ENCODE results near the gene SMYD3.
A peak's percentile ranks its signal among the peaks of the same experiment; 100 is the strongest.

SMYD3 gene

DNA sequence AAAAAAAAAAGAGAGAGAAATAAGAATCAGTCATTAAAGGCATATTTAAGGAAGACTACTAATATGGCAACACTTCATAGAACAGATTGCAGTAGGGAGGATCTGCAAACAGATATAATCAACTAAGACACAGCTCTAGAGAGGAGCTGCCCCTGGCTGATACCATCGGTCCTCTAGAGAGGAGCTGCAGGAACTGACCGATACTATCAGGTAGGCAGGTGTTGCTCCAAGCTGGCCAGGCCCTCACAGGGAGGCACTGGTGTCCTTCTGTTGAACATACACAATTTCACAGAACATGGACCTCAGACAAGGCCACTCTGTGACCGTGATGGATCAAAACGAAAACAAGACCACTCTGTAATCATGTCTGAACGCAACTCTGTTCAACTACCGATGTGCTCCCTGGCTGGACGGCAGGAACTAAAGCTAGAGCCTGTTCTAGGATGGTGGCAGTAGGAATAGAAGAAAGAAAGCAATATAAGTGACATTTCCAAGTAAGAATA, 15.5 kb downstream of the SMYD3 start:
- no peak for TF ChIP-seq EZH2phosphoT487 (IDR thresholded peaks at IDR 0.05; ENCODE audit: borderline replicate concordance, low read length)
- TF ChIP-seq, protein P1, sequence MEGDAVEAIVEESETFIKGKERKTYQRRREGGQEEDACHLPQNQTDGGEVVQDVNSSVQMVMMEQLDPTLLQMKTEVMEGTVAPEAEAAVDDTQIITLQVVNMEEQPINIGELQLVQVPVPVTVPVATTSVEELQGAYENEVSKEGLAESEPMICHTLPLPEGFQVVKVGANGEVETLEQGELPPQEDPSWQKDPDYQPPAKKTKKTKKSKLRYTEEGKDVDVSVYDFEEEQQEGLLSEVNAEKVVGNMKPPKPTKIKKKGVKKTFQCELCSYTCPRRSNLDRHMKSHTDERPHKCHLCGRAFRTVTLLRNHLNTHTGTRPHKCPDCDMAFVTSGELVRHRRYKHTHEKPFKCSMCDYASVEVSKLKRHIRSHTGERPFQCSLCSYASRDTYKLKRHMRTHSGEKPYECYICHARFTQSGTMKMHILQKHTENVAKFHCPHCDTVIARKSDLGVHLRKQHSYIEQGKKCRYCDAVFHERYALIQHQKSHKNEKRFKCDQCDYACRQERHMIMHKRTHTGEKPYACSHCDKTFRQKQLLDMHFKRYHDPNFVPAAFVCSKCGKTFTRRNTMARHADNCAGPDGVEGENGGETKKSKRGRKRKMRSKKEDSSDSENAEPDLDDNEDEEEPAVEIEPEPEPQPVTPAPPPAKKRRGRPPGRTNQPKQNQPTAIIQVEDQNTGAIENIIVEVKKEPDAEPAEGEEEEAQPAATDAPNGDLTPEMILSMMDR (IDR thresholded peaks at IDR 0.05; ENCODE audit: low read depth, low read length, poor library complexity, severe bottlenecking): no peak
- no peaks in the 10 kb centered on the region for H3K27me3 ChIP-seq (ENCODE audit: control insufficient read depth, low read length)
- H3K27ac ChIP-seq (ENCODE audit: low read depth, low read length): no peak overlapping the region
- no peak overlapping the region for H3K4me3 ChIP-seq (ENCODE audit: low read length)
- no peaks in the 10 kb centered on the region for H3K9me3 ChIP-seq (ENCODE audit: control insufficient read depth, insufficient read depth, low read length)
- H4K20me1 ChIP-seq (ENCODE audit: control insufficient read depth, insufficient read depth, low read depth, low read length): peaks cover 3% of the 10 kb centered on the region; the same call in 1 of the 2 replicates
- H3K4me1 ChIP-seq (ENCODE audit: control insufficient read depth, low read length): peaks cover 6% of the 10 kb centered on the region
- no peaks in the 10 kb centered on the region for H3F3A ChIP-seq (ENCODE audit: control insufficient read depth, insufficient read depth)
- no peaks in the 10 kb centered on the region for H3K36me3 ChIP-seq (ENCODE audit: control insufficient read depth, low read length)
- H3K9me2 ChIP-seq (replicated peaks; ENCODE audit: control insufficient read depth, low read length): no peaks in the 10 kb centered on the region
- no peak overlapping the region for H3K4me2 ChIP-seq (ENCODE audit: low read length)
- peaks cover 51% of the 10 kb centered on the region for H3K79me2 ChIP-seq (ENCODE audit: control insufficient read depth, low read length)

DNA sequence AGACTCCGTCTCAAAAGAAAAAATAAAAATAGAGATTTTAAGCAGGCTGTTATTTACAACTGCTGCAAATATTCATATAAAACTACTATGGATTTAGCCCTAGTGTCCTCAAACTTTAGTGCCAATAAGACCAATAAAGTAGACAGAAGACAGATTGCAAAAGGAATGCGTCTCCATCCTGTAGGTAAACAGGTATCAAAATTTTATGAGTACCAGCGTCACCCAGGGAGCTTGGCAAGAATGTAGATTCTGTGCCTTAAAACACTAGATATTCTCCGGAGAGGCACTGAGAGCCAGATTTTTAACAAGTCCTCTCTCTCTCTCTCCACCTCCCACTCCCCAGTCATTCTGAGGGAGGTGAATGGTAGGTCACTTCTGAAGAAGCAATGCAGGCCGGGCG, 18.4 kb downstream of the SMYD3 start:
- no peak overlapping the region for H3K27ac ChIP-seq (ENCODE audit: low read depth, low read length)
- no peaks in the 10 kb centered on the region for H3K9me3 ChIP-seq (ENCODE audit: control insufficient read depth, insufficient read depth, low read length)
- no peak overlapping the region for H3K4me2 ChIP-seq (ENCODE audit: low read length)
- peaks cover 8% of the 10 kb centered on the region for H3K4me1 ChIP-seq (ENCODE audit: control insufficient read depth, low read length)
- no peak overlapping the region for H3K4me3 ChIP-seq (ENCODE audit: low read length)
- peaks cover 3% of the 10 kb centered on the region; the same call in 1 of the 2 replicates for H4K20me1 ChIP-seq (ENCODE audit: control insufficient read depth, insufficient read depth, low read depth, low read length)
- no peaks in the 10 kb centered on the region for H3K36me3 ChIP-seq (ENCODE audit: control insufficient read depth, low read length)
- no peak for TF ChIP-seq EZH2phosphoT487 (IDR thresholded peaks at IDR 0.05; ENCODE audit: borderline replicate concordance, low read length)
- TF ChIP-seq, protein P1 (IDR thresholded peaks at IDR 0.05; ENCODE audit: low read depth, low read length, poor library complexity, severe bottlenecking): no peak
- no peaks in the 10 kb centered on the region for H3K9me2 ChIP-seq (replicated peaks; ENCODE audit: control insufficient read depth, low read length)
- no peaks in the 10 kb centered on the region for H3F3A ChIP-seq (ENCODE audit: control insufficient read depth, insufficient read depth)
- peaks cover 47% of the 10 kb centered on the region for H3K79me2 ChIP-seq (ENCODE audit: control insufficient read depth, low read length)
- no peaks in the 10 kb centered on the region for H3K27me3 ChIP-seq (ENCODE audit: control insufficient read depth, low read length)

DNA sequence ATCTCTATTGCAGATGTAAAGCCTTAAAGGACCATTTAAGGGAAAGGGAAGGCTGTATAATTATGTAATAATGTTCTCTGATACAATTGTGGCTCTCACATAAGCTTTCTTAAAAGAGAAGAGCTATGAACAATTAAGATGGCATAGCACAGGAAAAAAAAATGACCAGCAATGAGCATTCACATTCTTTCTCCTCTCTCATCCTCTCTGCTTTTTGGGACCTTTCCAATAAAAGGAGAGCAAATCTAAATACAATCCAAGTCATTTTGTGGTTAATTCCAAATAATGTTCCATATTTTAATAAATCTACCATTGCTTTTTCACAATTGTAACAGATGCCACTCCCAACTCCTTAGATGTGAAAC, 23.5 kb downstream of the SMYD3 start:
- Histone ChIP-seq H3K79me2 (ENCODE audit: control insufficient read depth, low read length) (peaks cover 55% of the 10 kb centered on the region), H3K9me2 (replicated peaks; ENCODE audit: control insufficient read depth, low read length) (no peaks in the 10 kb centered on the region), H3K36me3 (ENCODE audit: control insufficient read depth, low read length) (no peaks in the 10 kb centered on the region), H3K27ac (ENCODE audit: low read depth, low read length) (no peak overlapping the region), H4K20me1 (ENCODE audit: control insufficient read depth, insufficient read depth, low read depth, low read length) (peaks cover 3% of the 10 kb centered on the region; the same call in 1 of the 2 replicates), H3K4me3 (ENCODE audit: low read length) (peak overlapping the region; percentile 28), H3K27me3 (ENCODE audit: control insufficient read depth, low read length) (no peaks in the 10 kb centered on the region), H3K9me3 (ENCODE audit: control insufficient read depth, insufficient read depth, low read length) (no peaks in the 10 kb centered on the region), H3F3A (ENCODE audit: control insufficient read depth, insufficient read depth) (no peaks in the 10 kb centered on the region), H3K4me2 (ENCODE audit: low read length) (peak overlapping the region; percentile 55), H3K4me1 (ENCODE audit: control insufficient read depth, low read length) (peaks cover 17% of the 10 kb centered on the region)
- no peak for TF ChIP-seq EZH2phosphoT487 (IDR thresholded peaks at IDR 0.05; ENCODE audit: borderline replicate concordance, low read length)
- TF ChIP-seq, protein P1 (IDR thresholded peaks at IDR 0.05; ENCODE audit: low read depth, low read length, poor library complexity, severe bottlenecking): no peak

Data from DOHH2 (cell line).